NB4 (cell line): ENCODE results near the gene RTN4IP1.

ENCODE experiments used
- DNase-seq: peaks from one replicate; pipeline ENCODE4 v3.0.0; 2010; ENCODE audit warnings: low read depth
- H3K4me3 ChIP-seq: one replicate; pipeline ENCODE4 v1.5.1; 2011; ENCODE audit warnings: mild to moderate bottlenecking, low read depth, low read length, moderate library complexity
- CTCF ChIP-seq: IDR thresholded peaks from one replicate; pipeline ENCODE4 v1.5.1; 2012; ENCODE audit warnings: low read depth, low read length
- MAX ChIP-seq: IDR thresholded peaks from 2 replicates; pipeline ENCODE4 v1.6.1; 2011; ENCODE audit warnings: low read depth, low read length
- MYC ChIP-seq: IDR thresholded peaks from 2 replicates; pipeline ENCODE4 v1.6.1; 2011; ENCODE audit warnings: low read depth, low read length
- POLR2A ChIP-seq: IDR thresholded peaks from 2 replicates; pipeline ENCODE4 v1.6.1; 2011; ENCODE audit warnings: mild to moderate bottlenecking; ENCODE audit not compliant: insufficient read length; ENCODE audit errors: extremely low read depth

RTN4IP1 gene

GRCh38 chr6:106614592-106615257 is 14.6 kb downstream of the RTN4IP1 start:
- TF ChIP-seq MAX: no peak
- TF ChIP-seq MYC: no peak
- TF ChIP-seq POLR2A: no peak
- TF ChIP-seq CTCF: no peak
- no peak overlapping the region for H3K4me3 ChIP-seq
- no peak for DNase-seq

- DNase-seq: no peak
- no peak for TF ChIP-seq MYC
- no peak for TF ChIP-seq POLR2A
- TF ChIP-seq MAX: no peak
- TF ChIP-seq CTCF: no peak
- no peak overlapping the region for H3K4me3 ChIP-seq
Measured at GRCh38 chr6:106614166-106614565, 15.1 kb downstream of the RTN4IP1 start.

- TF ChIP-seq MAX (no peak), CTCF (no peak), MYC (no peak), POLR2A (no peak)
- no peak overlapping the region for H3K4me3 ChIP-seq
Measured at GRCh38 chr6:106613590-106613989, 15.7 kb downstream of the RTN4IP1 start.

GRCh38 chr6:106612671-106613416 is 16.5 kb downstream of the RTN4IP1 start:
- no peak for DNase-seq
- H3K4me3 ChIP-seq: no peak overlapping the region
- TF ChIP-seq MAX: no peak
- TF ChIP-seq POLR2A: no peak
- no peak for TF ChIP-seq MYC
- no peak for TF ChIP-seq CTCF

More at GRCh38 chr6:106613590-106613989, 15.7 kb downstream of the RTN4IP1 start:
- DNase-seq: no peak

GRCh38 chr6:106611030-106611429 is 18.3 kb downstream of the RTN4IP1 start:
- no peak overlapping the region for H3K4me3 ChIP-seq
- TF ChIP-seq POLR2A (no peak), MAX (no peak), CTCF (no peak), MYC (no peak)
- DNase-seq: no peak
